MV-4-11 (cell line): Measurements from ENCODE around the gene BCL2L2.
"Not testable (repeated sequence)": the region's sequence is repeated elsewhere in the genome, so short reads cannot be mapped to it uniquely, and the experiment has no call there.

Experiments used
- DNase-seq: peaks from one replicate; lab custom pipeline; 2025; lab: John Stamatoyannopoulos, UW

Gene BCL2L2

GRCh38 chr14:23324455-23324846 lies 17.8 kb downstream of the BCL2L2 start:
- DNase-seq, result no peak

GRCh38 chr14:23324993-23325392 lies 18.4 kb downstream of the BCL2L2 start:
- no peak for DNase-seq

- not testable (repeated sequence) for DNase-seq
Observed at GRCh38 chr14:23325746-23326145, 19.1 kb downstream of the BCL2L2 start.

- no peak for DNase-seq
Observed at GRCh38 chr14:23326491-23327332, 20.1 kb downstream of the BCL2L2 start.

- DNase-seq, result peak; percentile 70
Observed at GRCh38 chr14:23327947-23328744, 21.5 kb downstream of the BCL2L2 start.

- no peak for DNase-seq
Observed at GRCh38 chr14:23335623-23336022, 29.0 kb downstream of the BCL2L2 start.

- no peak for DNase-seq
Observed at GRCh38 chr14:23339506-23340268, 33.1 kb downstream of the BCL2L2 start.

GRCh38 chr14:23344481-23344880 lies 37.8 kb downstream of the BCL2L2 start:
- no peak for DNase-seq

- DNase-seq, result no peak
Observed at GRCh38 chr14:23345987-23346692, 39.5 kb downstream of the BCL2L2 start.

- no peak for DNase-seq
Observed at GRCh38 chr14:23346693-23347405, 40.2 kb downstream of the BCL2L2 start.

GRCh38 chr14:23347406-23348296 lies 41.0 kb downstream of the BCL2L2 start:
- DNase-seq, result no peak

GRCh38 chr14:23348297-23348655 lies 41.6 kb downstream of the BCL2L2 start:
- no peak for DNase-seq

- DNase-seq, result no peak
Observed at GRCh38 chr14:23349156-23349845, 42.7 kb downstream of the BCL2L2 start.

GRCh38 chr14:23351681-23352505 lies 45.3 kb downstream of the BCL2L2 start:
- DNase-seq, result no peak

- DNase-seq, result no peak
Observed at GRCh38 chr14:23352506-23353432, 46.1 kb downstream of the BCL2L2 start, which contains the start of gene SLC22A17. TSS of gene SLC22A17 (minus strand) at chr14:23352887.

- DNase-seq, result no peak
Observed at GRCh38 chr14:23353433-23353780, 46.8 kb downstream of the BCL2L2 start.

GRCh38 chr14:23354990-23355389 lies 48.4 kb downstream of the BCL2L2 start:
- DNase-seq, result no peak
